B cell (primary cell): Measurements from ENCODE around the gene LIPC. TPM values are rescaled to one million over a fixed set of nuclear protein-coding genes. Genes with fewer than 3 reads are reported as not detected.

Experiments used
- ATAC-seq: fragments of 200-7000 bp; cut with Tn5 transposase; one replicate; pipeline ENCODE4 v1.10.0; 2021; ENCODE audit warnings: low read depth, mild to moderate bottlenecking, moderate number of reproducible peaks, moderate library complexity
- CTCF ChIA-PET: fragments of 350-600 bp; sonication (Branson Sonifier 250); formaldehyde crosslinking; loops from one replicate; lab custom pipeline; 2021; ENCODE audit warnings: antibody characterized with exemption, inconsistent platforms; lab: Charles Lee
- POLR2A ChIA-PET: fragments of 350-600 bp; sonication (Branson Sonifier 250); formaldehyde crosslinking; loops from one replicate; lab custom pipeline; 2021; ENCODE audit warnings: antibody characterized with exemption; lab: Charles Lee
- DNase-seq: peaks from one replicate; pipeline ENCODE4 v3.0.0; 2013
- H2AFZ ChIP-seq: 2 replicates; pipeline ENCODE4 v1.6.1; 2012; ENCODE audit warnings: mild to moderate bottlenecking, low read depth, low read length; ENCODE audit not compliant: insufficient read depth, poor library complexity, severe bottlenecking
- H3K27ac ChIP-seq, 2 donors: 1 replicate in 1 of 2; 2 replicates in 1 of 2; pipeline ENCODE4 v1.5.1; 2012 to 2013; ENCODE audit warnings: low read length in 2 of 2, mild to moderate bottlenecking in 2 of 2, moderate library complexity in 1 of 2
- H3K27me3 ChIP-seq, 4 experiments: fragments of 200-600 bp in 1 of 4; sonication (generic) in 1 of 4; replicated peaks in 1 of 4; 1 replicate in 2 of 4; 2 replicates in 2 of 4; pipeline versions ENCODE4 v1.6.1 to v1.7.0; 2013 to 2016; ENCODE audit warnings: low read length in 3 of 4, mild to moderate bottlenecking in 2 of 4, mixed read lengths in 1 of 4, moderate library complexity in 1 of 4; ENCODE audit not compliant: insufficient read depth in 4 of 4, control insufficient read depth in 3 of 4; ENCODE audit errors: control extremely low read depth in 1 of 4
- H3K36me3 ChIP-seq, 2 experiments: replicated peaks in 1 of 2; 1 replicate in 1 of 2; 2 replicates in 1 of 2; pipeline versions ENCODE4 v1.6.1 to v1.7.1; 2013; ENCODE audit warnings: low read length in 1 of 2; ENCODE audit not compliant: insufficient read depth in 2 of 2, control insufficient read depth in 1 of 2; ENCODE audit errors: control extremely low read depth in 1 of 2, extremely low read depth in 1 of 2
- H3K4me1 ChIP-seq, 2 donors: fragments of 200-600 bp in 1 of 2; sonication (generic) in 1 of 2; 1 replicate in 1 of 2; 2 replicates in 1 of 2; pipeline versions ENCODE4 v1.5.1 to v1.6.1; 2013 to 2017; ENCODE audit warnings: low read length in 2 of 2; ENCODE audit not compliant: control insufficient read depth in 2 of 2, insufficient read depth in 2 of 2
- H3K4me2 ChIP-seq: replicated peaks from 2 replicates; pipeline ENCODE3; 2012; ENCODE audit warnings: mild to moderate bottlenecking, low read depth, low read length; ENCODE audit not compliant: poor library complexity, severe bottlenecking
- H3K4me3 ChIP-seq, 5 experiments: fragments of 200-600 bp in 1 of 5; sonication (generic) in 1 of 5; 1 replicate in 3 of 5; 2 replicates in 2 of 5; pipeline versions ENCODE4 v1.5.1 to v1.7.0; 2011 to 2016; ENCODE audit warnings: low read length in 4 of 5, mild to moderate bottlenecking in 4 of 5, low read depth in 2 of 5, control low read depth in 1 of 5, moderate library complexity in 1 of 5; ENCODE audit not compliant: insufficient read depth in 1 of 5; ENCODE audit errors: control extremely low read depth in 1 of 5, extremely low read depth in 1 of 5
- H3K79me2 ChIP-seq: fragments of 200-600 bp; sonication (generic); one replicate; pipeline ENCODE4 v1.6.0; 2016; ENCODE audit warnings: low read length; ENCODE audit not compliant: control insufficient read depth, insufficient read depth
- H3K9ac ChIP-seq: fragments of 200-600 bp; sonication (generic); 2 replicates; pipeline ENCODE4 v1.6.1; 2017; ENCODE audit warnings: mild to moderate bottlenecking, low read length, moderate library complexity
- H3K9me3 ChIP-seq, 3 donors: one replicate each; pipeline versions ENCODE4 v1.6.1 to v1.7.1; 2013; ENCODE audit warnings: low read length in 2 of 3; ENCODE audit not compliant: control insufficient read depth in 2 of 3, insufficient read depth in 1 of 3; ENCODE audit errors: control extremely low read depth in 1 of 3
- H4K20me1 ChIP-seq: 2 replicates; pipeline ENCODE4 v1.6.0; 2012; ENCODE audit warnings: mild to moderate bottlenecking, low read length; ENCODE audit not compliant: insufficient read depth, control insufficient read depth, poor library complexity, severe bottlenecking
- H3K27ac Mint-ChIP-seq: one replicate; pipeline ENCODE4 v1.8.0; 2021; ENCODE audit warnings: mixed read lengths
- H3K27me3 Mint-ChIP-seq: one replicate; pipeline ENCODE4 v1.8.0; 2021; ENCODE audit warnings: mixed read lengths
- H3K4me1 Mint-ChIP-seq: one replicate; pipeline ENCODE4 v1.8.0; 2021; ENCODE audit warnings: mixed read lengths
- H3K4me3 Mint-ChIP-seq: one replicate; pipeline ENCODE4 v1.8.0; 2021; ENCODE audit warnings: mixed read lengths
- H3K9me3 Mint-ChIP-seq: one replicate; pipeline ENCODE4 v1.8.0; 2022; ENCODE audit warnings: mixed read lengths; ENCODE audit not compliant: insufficient read depth
- EZH2 ChIP-seq: IDR thresholded peaks from 2 replicates; pipeline ENCODE4 v1.6.1; 2012; ENCODE audit warnings: borderline replicate concordance, low read depth, mild to moderate bottlenecking, moderate library complexity, low read length; ENCODE audit not compliant: insufficient read depth, poor library complexity, severe bottlenecking
- WGBS: methylation state at CpG from one replicate; pipeline ENCODE4 v1.1.5; 2013; ENCODE audit warnings: missing lambda C conversion rate; ENCODE audit not compliant: insufficient coverage; 5-methylcytosine and 5-hydroxymethylcytosine counted together
- intact Hi-C: fragments of 100-400 bp; cut with micrococcal nuclease; formaldehyde crosslinking; loops from one replicate; pipeline ENCODE4 v1.10.0; 2022
- polyA plus RNA-seq: library from polyadenylated mRNA; depleted of rRNA; stranded (reverse); fragments of >200 nt; gene quantifications from 2 replicates; pipeline ENCODE4 v1.2.3, GENCODE V29; 2012
- total RNA-seq, 2 donors: library from RNA; stranded (reverse); fragments of 120-200 nt in 1 of 2; gene quantifications; 1 replicate in 1 of 2; 2 replicates in 1 of 2; pipeline versions ENCODE4 v1.2.3 to v1.2.4, GENCODE V29; 2013 to 2022
- TF ChIP-seq, protein P1 (sequence below): fragments of 200-600 bp; IDR thresholded peaks from one replicate; pipeline ENCODE4 v1.8.0; 2022; ENCODE audit warnings: antibody characterized with exemption, mild to moderate bottlenecking

The LIPC gene
- total and polyA plus RNA-seq, 2 donors (not counting 1 experiment from before 2014, with no cell fraction given) = not detected

DNA sequence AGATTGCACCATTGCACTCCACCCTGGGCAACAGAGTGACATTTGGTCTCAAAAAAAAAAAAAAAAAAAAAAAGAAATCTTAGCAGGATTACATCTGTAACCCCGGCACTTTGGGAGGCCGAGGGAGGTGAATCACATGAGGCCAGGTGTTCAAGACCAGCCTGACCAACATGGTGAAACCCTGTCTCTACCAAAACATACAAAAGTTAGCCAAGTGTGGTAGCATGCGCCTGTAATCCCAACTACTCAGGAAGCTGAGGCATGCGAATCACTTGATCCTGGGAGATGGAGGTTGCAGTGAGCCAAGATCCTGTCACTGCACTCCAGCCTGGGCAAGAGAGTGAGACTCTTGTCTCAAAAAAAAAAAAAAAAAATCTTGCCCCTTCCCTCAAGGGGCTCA lies 40.4 kb downstream of the LIPC start:
- no peak overlapping the region for H3K4me3 ChIP-seq
- intact Hi-C loops = no loop called here
- H3K4me1 ChIP-seq = peaks cover 3% of the 10 kb centered on the region in 2 donors
- no peaks in the 10 kb centered on the region for H3K9me3 Mint-ChIP-seq
- CTCF ChIA-PET = no interaction called here
- no peaks in the 10 kb centered on the region for H3K36me3 ChIP-seq
- H3K79me2 ChIP-seq = no peaks in the 10 kb centered on the region
- POLR2A ChIA-PET = no interaction called here
- H3K9ac ChIP-seq = no peak overlapping the region
- peaks cover 6% of the 10 kb centered on the region for H3K4me1 Mint-ChIP-seq
- H3K4me2 ChIP-seq = no peak overlapping the region
- H3K27ac ChIP-seq = no peak overlapping the region
- peaks cover 16% of the 10 kb centered on the region for H3K27me3 Mint-ChIP-seq
- H3K27ac Mint-ChIP-seq = no peak overlapping the region
- ATAC-seq (no peak), DNase-seq (no peak)
- H3K9me3 ChIP-seq = no peaks in the 10 kb centered on the region
- H3K27me3 ChIP-seq = peaks cover 0 to 5% (median 2%) of the 10 kb centered on the region in 4 experiments
- no peak overlapping the region for H2AFZ ChIP-seq
- no peaks in the 10 kb centered on the region for H4K20me1 ChIP-seq
- no peak for TF ChIP-seq EZH2
- TF ChIP-seq, protein P1, sequence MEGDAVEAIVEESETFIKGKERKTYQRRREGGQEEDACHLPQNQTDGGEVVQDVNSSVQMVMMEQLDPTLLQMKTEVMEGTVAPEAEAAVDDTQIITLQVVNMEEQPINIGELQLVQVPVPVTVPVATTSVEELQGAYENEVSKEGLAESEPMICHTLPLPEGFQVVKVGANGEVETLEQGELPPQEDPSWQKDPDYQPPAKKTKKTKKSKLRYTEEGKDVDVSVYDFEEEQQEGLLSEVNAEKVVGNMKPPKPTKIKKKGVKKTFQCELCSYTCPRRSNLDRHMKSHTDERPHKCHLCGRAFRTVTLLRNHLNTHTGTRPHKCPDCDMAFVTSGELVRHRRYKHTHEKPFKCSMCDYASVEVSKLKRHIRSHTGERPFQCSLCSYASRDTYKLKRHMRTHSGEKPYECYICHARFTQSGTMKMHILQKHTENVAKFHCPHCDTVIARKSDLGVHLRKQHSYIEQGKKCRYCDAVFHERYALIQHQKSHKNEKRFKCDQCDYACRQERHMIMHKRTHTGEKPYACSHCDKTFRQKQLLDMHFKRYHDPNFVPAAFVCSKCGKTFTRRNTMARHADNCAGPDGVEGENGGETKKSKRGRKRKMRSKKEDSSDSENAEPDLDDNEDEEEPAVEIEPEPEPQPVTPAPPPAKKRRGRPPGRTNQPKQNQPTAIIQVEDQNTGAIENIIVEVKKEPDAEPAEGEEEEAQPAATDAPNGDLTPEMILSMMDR = no peak
- H3K4me3 Mint-ChIP-seq = no peak overlapping the region
- WGBS = 78% methylated on average over 4 of the region's 4 CpGs

DNA sequence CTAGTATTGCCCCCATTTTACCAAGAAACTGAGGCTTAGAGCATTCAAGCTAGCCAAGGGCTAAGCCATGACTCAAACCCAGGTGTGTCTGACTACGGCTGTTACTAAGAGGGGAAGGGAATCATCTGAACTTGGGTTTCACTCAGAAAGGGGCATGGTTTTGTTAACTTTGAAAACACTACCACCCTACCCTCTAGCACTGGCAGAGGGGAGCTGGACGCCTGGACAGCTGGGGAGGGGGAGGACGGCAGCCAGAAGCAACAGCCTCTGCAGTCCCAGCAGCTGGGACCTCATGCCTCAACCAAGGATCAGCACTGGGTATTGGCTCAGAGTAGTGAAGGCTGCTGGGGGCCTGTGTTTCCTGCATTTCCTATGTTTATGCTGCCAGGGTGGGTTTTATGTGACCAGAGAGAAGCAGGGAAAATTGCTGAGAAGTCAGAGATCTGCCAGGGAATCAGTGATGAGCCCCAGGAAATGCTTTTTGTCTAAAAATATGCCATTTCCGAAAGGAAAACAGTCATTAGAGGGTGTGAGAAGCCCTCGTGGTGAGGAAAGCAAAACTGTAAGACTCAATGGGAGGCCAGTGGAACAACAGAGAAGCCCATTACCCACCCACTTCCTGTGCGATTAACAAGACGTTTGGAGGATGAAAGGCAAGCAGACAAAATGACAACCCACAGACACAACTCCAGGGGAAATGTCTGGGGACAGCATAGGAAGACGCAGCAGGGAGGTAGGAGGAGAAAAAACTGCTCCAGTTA lies 41.2 kb downstream of the LIPC start:
- intact Hi-C loops = no loop called here
- Mint-ChIP-seq H3K9me3 (no peaks in the 10 kb centered on the region), H3K4me3 (no peak overlapping the region), H3K27me3 (peaks cover 16% of the 10 kb centered on the region), H3K27ac (no peak overlapping the region), H3K4me1 (peaks cover 6% of the 10 kb centered on the region)
- Histone ChIP-seq H3K9ac (no peak overlapping the region), H3K27ac (no peak overlapping the region), H3K79me2 (no peaks in the 10 kb centered on the region), H4K20me1 (no peaks in the 10 kb centered on the region), H3K4me3 (no peak overlapping the region), H3K36me3 (no peaks in the 10 kb centered on the region), H2AFZ (peak overlapping the region; percentile 21), H3K4me2 (peak overlapping the region; percentile 1), H3K9me3 (no peaks in the 10 kb centered on the region), H3K4me1 (peaks cover 3 to 4% of the 10 kb centered on the region in 2 donors), H3K27me3 (peaks cover 0 to 5% (median 2%) of the 10 kb centered on the region in 4 experiments)
- TF ChIP-seq, protein P1 = no peak
- ATAC-seq (no peak), DNase-seq (no peak)
- 73% methylated on average over 2 of the region's 8 CpGs for WGBS
- CTCF ChIA-PET = no interaction called here
- POLR2A ChIA-PET = no interaction called here
